Hepatocyte (in vitro differentiated cells): Measurements from ENCODE around the gene CCDC85C.

ENCODE experiments used
- EZH2 ChIP-seq: fragments of 200-600 bp; sonication (generic); IDR thresholded peaks from 2 replicates; pipeline ENCODE4 v1.6.1; 2016; ENCODE audit warnings: antibody characterized with exemption, mild to moderate bottlenecking, borderline replicate concordance
- EZH2phosphoT487 ChIP-seq: fragments of 200-600 bp; sonication (generic); IDR thresholded peaks from one replicate; pipeline ENCODE4 v1.6.1; 2018; ENCODE audit warnings: antibody characterized with exemption, mild to moderate bottlenecking, low read depth, moderate library complexity; ENCODE audit not compliant: unreplicated experiment, severe bottlenecking
- TF ChIP-seq, protein P1 (sequence below): fragments of 200-600 bp; sonication (generic); IDR thresholded peaks from 2 replicates; pipeline ENCODE4 v1.5.1; 2016; ENCODE audit warnings: antibody characterized with exemption, mild to moderate bottlenecking; ENCODE audit not compliant: poor library complexity

DNA sequence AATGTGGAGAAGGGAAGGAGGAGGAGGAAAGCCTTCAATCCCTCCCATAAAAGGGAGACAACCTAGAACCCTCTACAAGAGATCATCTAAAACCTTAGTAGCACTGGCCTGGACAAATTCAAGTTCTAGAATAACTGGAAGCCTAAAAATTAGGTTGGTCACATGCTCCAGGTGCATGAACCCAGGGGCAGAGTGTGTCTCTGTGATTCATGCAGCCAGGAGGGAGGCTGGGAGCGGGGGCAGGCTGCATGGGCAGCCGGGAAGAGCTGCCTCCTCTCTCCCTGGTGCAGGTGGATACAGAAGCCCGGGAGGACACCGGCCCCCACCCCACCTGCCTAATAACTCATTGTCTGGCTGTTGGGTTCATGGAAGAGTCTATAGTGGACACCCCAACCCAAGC is 38.6 kb downstream of the CCDC85C start:
- TF ChIP-seq, protein P1, sequence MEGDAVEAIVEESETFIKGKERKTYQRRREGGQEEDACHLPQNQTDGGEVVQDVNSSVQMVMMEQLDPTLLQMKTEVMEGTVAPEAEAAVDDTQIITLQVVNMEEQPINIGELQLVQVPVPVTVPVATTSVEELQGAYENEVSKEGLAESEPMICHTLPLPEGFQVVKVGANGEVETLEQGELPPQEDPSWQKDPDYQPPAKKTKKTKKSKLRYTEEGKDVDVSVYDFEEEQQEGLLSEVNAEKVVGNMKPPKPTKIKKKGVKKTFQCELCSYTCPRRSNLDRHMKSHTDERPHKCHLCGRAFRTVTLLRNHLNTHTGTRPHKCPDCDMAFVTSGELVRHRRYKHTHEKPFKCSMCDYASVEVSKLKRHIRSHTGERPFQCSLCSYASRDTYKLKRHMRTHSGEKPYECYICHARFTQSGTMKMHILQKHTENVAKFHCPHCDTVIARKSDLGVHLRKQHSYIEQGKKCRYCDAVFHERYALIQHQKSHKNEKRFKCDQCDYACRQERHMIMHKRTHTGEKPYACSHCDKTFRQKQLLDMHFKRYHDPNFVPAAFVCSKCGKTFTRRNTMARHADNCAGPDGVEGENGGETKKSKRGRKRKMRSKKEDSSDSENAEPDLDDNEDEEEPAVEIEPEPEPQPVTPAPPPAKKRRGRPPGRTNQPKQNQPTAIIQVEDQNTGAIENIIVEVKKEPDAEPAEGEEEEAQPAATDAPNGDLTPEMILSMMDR, result no peak
- TF ChIP-seq EZH2phosphoT487 (no peak), EZH2 (no peak)
